Heart left ventricle (tissue), 16 donors: ENCODE results near the gene CDRT4. TPM values are rescaled to one million over a fixed set of nuclear protein-coding genes. Genes with fewer than 3 reads are reported as not detected.
A peak's percentile ranks its signal among the peaks of the same experiment; 100 is the strongest.

Source experiments
- ATAC-seq, 4 donors: fragments of 200-7000 bp; cut with Tn5 transposase; one replicate each; pipeline ENCODE4 v1.9.1; 2020 to 2022; ENCODE audit warnings: moderate library complexity in 4 of 4, mild to moderate bottlenecking in 3 of 4, moderate number of reproducible peaks in 1 of 4
- DNase-seq, 5 donors: peaks; one replicate each; pipeline ENCODE4 v3.0.0-alpha.2; 2020
- H3K27ac ChIP-seq, 12 donors: fragments of 200-600 bp; sonication (generic) in 4 of 12; one replicate each; pipeline versions ENCODE4 v1.5.0 to v1.8.0; 2016 to 2022; ENCODE audit warnings: mild to moderate bottlenecking in 2 of 12
- H3K27me3 ChIP-seq, 9 donors: fragments of 200-600 bp; sonication (generic) in 2 of 9; one replicate each; pipeline versions ENCODE4 v1.5.1 to v1.8.0; 2016 to 2022; ENCODE audit warnings: mild to moderate bottlenecking in 3 of 9
- H3K36me3 ChIP-seq, 9 donors: fragments of 200-600 bp; sonication (generic) in 2 of 9; one replicate each; pipeline versions ENCODE4 v1.5.0 to v1.8.0; 2018 to 2022; ENCODE audit warnings: mild to moderate bottlenecking in 2 of 9
- H3K4me1 ChIP-seq, 12 donors: fragments of 200-600 bp; sonication (generic) in 4 of 12; one replicate each; pipeline versions ENCODE4 v1.5.0 to v1.8.0; 2016 to 2022; ENCODE audit warnings: mild to moderate bottlenecking in 3 of 12
- H3K4me3 ChIP-seq, 12 donors: fragments of 200-600 bp; sonication (generic) in 4 of 12; one replicate each; pipeline versions ENCODE4 v1.5.0 to v1.8.0; 2017 to 2022; ENCODE audit warnings: mild to moderate bottlenecking in 9 of 12, moderate library complexity in 4 of 12
- H3K9me3 ChIP-seq, 12 donors: fragments of 200-600 bp; sonication (generic) in 4 of 12; one replicate each; pipeline versions ENCODE4 v1.5.0 to v1.8.0; 2016 to 2022; ENCODE audit warnings: mild to moderate bottlenecking in 1 of 12
- POLR2A ChIP-seq, 2 donors: fragments of 450-650 bp; IDR thresholded peaks; one replicate each; pipeline ENCODE4 v1.6.1; 2017; ENCODE audit warnings: antibody characterized with exemption in 2 of 2, mild to moderate bottlenecking in 2 of 2, moderate library complexity in 2 of 2
- WGBS, 4 donors: extraction: QIAGEN DNeasy Blood & Tissue Kit in 2 of 4; methylation state at CpG; one replicate each; pipeline versions ENCODE4 v1.1.5 to v1.1.7; 2013 to 2018; 5-methylcytosine and 5-hydroxymethylcytosine counted together
- intact Hi-C, 10 donors: fragments of 100-400 bp; cut with DNase I; formaldehyde crosslinking; loops; one replicate each; pipeline versions ENCODE4 v1.11.1 to v1.14.2; 2022
- polyA plus RNA-seq, 2 donors: library from polyadenylated mRNA; stranded (reverse); fragments of 200-250 nt; gene quantifications; one replicate each; pipeline ENCODE4 v1.2.3, GENCODE V29; 2013
- total RNA-seq, 9 donors: library from RNA; depleted of rRNA in 2 of 9; stranded (reverse); fragments of >200 nt in 2 of 9; fragmentation: NEBNext Ultra II Directional in 3 of 9; extraction: Animal tissue kit (Norgen Biotek cat#: 25700) in 3 of 9; gene quantifications; one replicate each; pipeline versions ENCODE4 v1.1.0 to v1.2.4, GENCODE V29; 2016 to 2023
- TF ChIP-seq, protein P1 (sequence below), 12 donors: fragments of 200-600 bp; sonication (generic) in 4 of 12; IDR thresholded peaks; one replicate each; pipeline versions ENCODE4 v1.5.0 to v1.8.0; 2018 to 2022; ENCODE audit warnings: antibody characterized with exemption in 12 of 12, mild to moderate bottlenecking in 5 of 12
- donor health status: ischemic (EF 13 %, LVEDD 7.1; RV severe dilation, severe dysfunction).
- donor health status: healthy with polysubstance abuse.
- donor health status: DM: no; HTN: yes; CAD: no.
- donor health status: DM: no; HTN: no; CAD: no.
- donor health status: ischemic (EF 25% LVEDD 6.9; RV normal size, moderate dysfunction).
- donor health status: ischemic (EF 25% LVEDD 5.7; RV mildly dilated, moderate dysfunction).
- donor health status: healthy.
- donor health status: DM: yes; HTN: yes; CAD: no.
- donor health status: ischemic (EF 35%, LVEDD 5.7; RV mildly dilated, moderate dysfunction).
- donor health status: nonischemic (EF 11% LVEDD 7.7; RV severe dilation, severe dysfunction).
- donor health status: DM: yes; HTN: yes; CAD: no.
- donor health status: PGD.
- donor health status: ischemic (EF 29% LVEDD 5.4; RV normal size, mild dysfunction).
- donor health status: nonischemic (EF 23%, LVEDD 6.1; RV moderate dilation, normal function).

The CDRT4 gene
- total and polyA plus RNA-seq, 11 donors: 0.12 to 4.7 (median 0.96) TPM; not detected in 2

- H3K36me3 ChIP-seq: no peaks in the 10 kb centered on the region
- no peaks in the 10 kb centered on the region for H3K9me3 ChIP-seq
- H3K27me3 ChIP-seq: no peaks in the 10 kb centered on the region
- TF ChIP-seq, protein P1, sequence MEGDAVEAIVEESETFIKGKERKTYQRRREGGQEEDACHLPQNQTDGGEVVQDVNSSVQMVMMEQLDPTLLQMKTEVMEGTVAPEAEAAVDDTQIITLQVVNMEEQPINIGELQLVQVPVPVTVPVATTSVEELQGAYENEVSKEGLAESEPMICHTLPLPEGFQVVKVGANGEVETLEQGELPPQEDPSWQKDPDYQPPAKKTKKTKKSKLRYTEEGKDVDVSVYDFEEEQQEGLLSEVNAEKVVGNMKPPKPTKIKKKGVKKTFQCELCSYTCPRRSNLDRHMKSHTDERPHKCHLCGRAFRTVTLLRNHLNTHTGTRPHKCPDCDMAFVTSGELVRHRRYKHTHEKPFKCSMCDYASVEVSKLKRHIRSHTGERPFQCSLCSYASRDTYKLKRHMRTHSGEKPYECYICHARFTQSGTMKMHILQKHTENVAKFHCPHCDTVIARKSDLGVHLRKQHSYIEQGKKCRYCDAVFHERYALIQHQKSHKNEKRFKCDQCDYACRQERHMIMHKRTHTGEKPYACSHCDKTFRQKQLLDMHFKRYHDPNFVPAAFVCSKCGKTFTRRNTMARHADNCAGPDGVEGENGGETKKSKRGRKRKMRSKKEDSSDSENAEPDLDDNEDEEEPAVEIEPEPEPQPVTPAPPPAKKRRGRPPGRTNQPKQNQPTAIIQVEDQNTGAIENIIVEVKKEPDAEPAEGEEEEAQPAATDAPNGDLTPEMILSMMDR (IDR thresholded peaks at IDR 0.05): no peak
- no peak for TF ChIP-seq POLR2A (IDR thresholded peaks at IDR 0.05)
- peak in 1 of 5 donors; percentile 73 for DNase-seq
- no peak overlapping the region for H3K4me3 ChIP-seq
- ATAC-seq: peak in 3 of 4 donors; percentile 28 to 60 (median 50)
- peaks cover 2 to 54% (median 12%) of the 10 kb centered on the region in 12 donors for H3K4me1 ChIP-seq
- intact Hi-C loops: loop anchor here in 2 of 10 donors (5.0 to 10.0 kb wide), 2 partner anchors 57 to 149 kb away; no protein-coding TSS in a partner anchor
- 68 to 74% (median 73%) methylated on average over 7 of the region's 7 CpGs for WGBS, 4 donors
- peak overlapping the region; percentile 15 to 82 (median 76) for H3K27ac ChIP-seq
Measured at GRCh38 chr17:15411384-15412198, 55.8 kb downstream of the CDRT4 start.

GRCh38 chr17:15409721-15410250 is 57.6 kb downstream of the CDRT4 start:
- DNase-seq (peak in 1 of 5 donors; percentile 60), ATAC-seq (peak; percentile 46 to 75 (median 66))
- no peaks in the 10 kb centered on the region for H3K36me3 ChIP-seq
- WGBS, 4 donors: 69 to 80% (median 73%) methylated on average over 14 of the region's 14 CpGs
- TF ChIP-seq, protein P1 (IDR thresholded peaks at IDR 0.05): no peak
- TF ChIP-seq POLR2A (IDR thresholded peaks at IDR 0.05): peak in 1 of 2 donors; percentile 17
- peak overlapping the region in 6 of 12 donors; percentile 16 to 43 (median 30) for H3K4me3 ChIP-seq
- no peaks in the 10 kb centered on the region for H3K9me3 ChIP-seq
- intact Hi-C loops: loop anchor here in 2 of 10 donors (5.0 to 10.0 kb wide), 2 partner anchors 55 to 147 kb away; no protein-coding TSS in a partner anchor
- H3K27me3 ChIP-seq: no peaks in the 10 kb centered on the region
- peak overlapping the region; percentile 15 to 82 (median 76) for H3K27ac ChIP-seq
- H3K4me1 ChIP-seq: peaks cover 0 to 59% (median 9%) of the 10 kb centered on the region in 12 donors

- TF ChIP-seq POLR2A (IDR thresholded peaks at IDR 0.05): no peak
- TF ChIP-seq, protein P1 (IDR thresholded peaks at IDR 0.05): no peak
- no peak for DNase-seq
- Histone ChIP-seq H3K4me3 (peak overlapping the region in 1 of 12 donors; percentile 43), H3K9me3 (no peaks in the 10 kb centered on the region), H3K36me3 (no peaks in the 10 kb centered on the region), H3K4me1 (peaks cover 0 to 61% (median 12%) of the 10 kb centered on the region in 12 donors), H3K27ac (peak overlapping the region in 10 of 12 donors; percentile 42 to 82 (median 79)), H3K27me3 (no peaks in the 10 kb centered on the region)
- ATAC-seq: no peak
- WGBS, 4 donors: 82 to 94% (median 91%) methylated on average over 3 of the region's 3 CpGs
- intact Hi-C loops: no loop called here
Measured at GRCh38 chr17:15408803-15409202, 58.6 kb downstream of the CDRT4 start.

- WGBS, 4 donors: 28 to 58% (median 52%) methylated on average over 2 to 5 of the region's 5 CpGs
- Histone ChIP-seq H3K27ac (no peak overlapping the region), H3K9me3 (no peaks in the 10 kb centered on the region), H3K27me3 (no peaks in the 10 kb centered on the region), H3K4me1 (peaks cover 0 to 52% (median 17%) of the 10 kb centered on the region in 12 donors), H3K36me3 (no peaks in the 10 kb centered on the region), H3K4me3 (no peak overlapping the region)
- intact Hi-C loops: no loop called here
- ATAC-seq (no peak), DNase-seq (no peak)
- TF ChIP-seq, protein P1 (IDR thresholded peaks at IDR 0.05): no peak
- TF ChIP-seq POLR2A (IDR thresholded peaks at IDR 0.05): no peak
Measured at GRCh38 chr17:15406081-15406480, 61.3 kb downstream of the CDRT4 start.
